K562 (cell line): ENCODE results near the gene RNPEPL1. TPM values are rescaled to one million over a fixed set of nuclear protein-coding genes. Genes with fewer than 3 reads are reported as not detected.

ENCODE experiments used
- ATAC-seq: fragments of 200-7000 bp; cut with Tn5 transposase; 3 replicates; pipeline ENCODE4 v1.9.1; 2020; ENCODE audit warnings: moderate library complexity
- BruUV-seq: library from RNA; stranded (reverse); fragments of 400-500 nt; replicated peaks from 2 replicates; lab custom pipeline; 2021; lab: Mats Ljungman, UMichigan
- CTCF ChIA-PET: fragments of 300-600 bp; formaldehyde crosslinking; extraction: SDS; loops from one replicate; lab custom pipeline; 2021; ENCODE audit warnings: low intra/inter-chr PET ratio; lab: Yijun Ruan, JAX
- POLR2A ChIA-PET: fragments of 300-600, 350-650 bp; sonication (Branson Sonifier 250); formaldehyde crosslinking; extraction: SDS; loops from one replicate; lab custom pipeline; 2021; ENCODE audit warnings: antibody characterized with exemption, inconsistent platforms; lab: Yijun Ruan, JAX
- DNase-seq, 4 experiments: peaks; one replicate each; pipeline versions ENCODE4 v3.0.0 to v3.0.0-alpha.2; 2011 to 2018; ENCODE audit warnings: low spot score in 3 of 4, mixed read lengths in 3 of 4; ENCODE audit errors: extremely low read depth in 1 of 4
- FAIRE-seq: peaks from 2 replicates; lab custom pipeline; 2011; peaks lifted over from hg19 to GRCh38; lab: Jason Lieb, UNC
- H2AFZ ChIP-seq: 2 replicates; pipeline ENCODE4 v1.6.0; 2011; ENCODE audit warnings: low read depth, low read length, control low read depth, inconsistent platforms
- H3K27ac ChIP-seq: fragments of 200-600 bp; 3 replicates; pipeline ENCODE4 v1.8.0; 2011; ENCODE audit warnings: low read depth, mild to moderate bottlenecking, control low read depth, inconsistent platforms, low read length, moderate library complexity, mixed read lengths; ENCODE audit errors: extremely low read depth
- H3K27me3 ChIP-seq, 2 experiments: fragments of 300-600 bp in 1 of 2; 2 replicates in 1 of 2; 3 replicates in 1 of 2; pipeline versions ENCODE4 v1.6.0 to v1.8.0; 2011; ENCODE audit warnings: inconsistent platforms in 2 of 2, low read length in 2 of 2, mild to moderate bottlenecking in 1 of 2, mixed read lengths in 1 of 2, moderate library complexity in 1 of 2; ENCODE audit not compliant: control insufficient read depth in 2 of 2, insufficient read depth in 2 of 2
- H3K36me3 ChIP-seq: fragments of 300-600 bp; 3 replicates; pipeline ENCODE4 v1.8.0; 2011; ENCODE audit warnings: mild to moderate bottlenecking, low read length, inconsistent platforms; ENCODE audit not compliant: control insufficient read depth, insufficient read depth
- H3K4me1 ChIP-seq, 2 experiments: fragments of 200-600 bp in 1 of 2; replicated peaks in 1 of 2; 2 replicates in 1 of 2; 3 replicates in 1 of 2; pipeline versions ENCODE4 v1.5.1 to v1.8.0; 2011; ENCODE audit warnings: inconsistent platforms in 2 of 2, low read length in 2 of 2, mild to moderate bottlenecking in 1 of 2, mixed read lengths in 1 of 2, moderate library complexity in 1 of 2; ENCODE audit not compliant: control insufficient read depth in 2 of 2, insufficient read depth in 2 of 2
- H3K4me2 ChIP-seq: 2 replicates; pipeline ENCODE4 v1.6.1; 2011; ENCODE audit warnings: low read length, control low read depth, inconsistent platforms, mixed read lengths; ENCODE audit not compliant: insufficient read depth
- H3K4me3 ChIP-seq: fragments of 200-600 bp; sonication (generic), shearing (Covaris generic); 2 replicates; pipeline ENCODE4 v1.5.1; 2016; ENCODE audit warnings: control low read depth, inconsistent platforms
- H3K79me2 ChIP-seq: fragments of 200-600 bp; 3 replicates; pipeline ENCODE4 v1.8.0; 2011; ENCODE audit warnings: low read length, inconsistent platforms; ENCODE audit not compliant: control insufficient read depth, insufficient read depth
- H3K9ac ChIP-seq, 2 experiments: 2 replicates each; pipeline versions ENCODE4 v1.6.0 to v1.6.1; 2011; ENCODE audit warnings: low read depth in 2 of 2, low read length in 2 of 2, control low read depth in 1 of 2, inconsistent platforms in 1 of 2, mild to moderate bottlenecking in 1 of 2, mixed read lengths in 1 of 2; ENCODE audit not compliant: insufficient read depth in 1 of 2
- H3K9me1 ChIP-seq: one replicate; pipeline ENCODE4 v1.6.0; 2011; ENCODE audit warnings: inconsistent platforms, mild to moderate bottlenecking, low read length, moderate library complexity; ENCODE audit not compliant: control insufficient read depth, insufficient read depth
- H3K9me3 ChIP-seq: replicated peaks from 2 replicates; pipeline ENCODE4 v1.5.1; 2011; ENCODE audit warnings: low read depth, low read length, inconsistent platforms; ENCODE audit not compliant: control insufficient read depth, insufficient read depth
- H4K20me1 ChIP-seq: replicated peaks from 2 replicates; pipeline ENCODE4 v1.6.1; 2011; ENCODE audit warnings: low read length, inconsistent platforms, mixed read lengths; ENCODE audit not compliant: control insufficient read depth, insufficient read depth
- CBX2 ChIP-seq: fragments of 200-600 bp; sonication (generic); IDR thresholded peaks from one replicate; pipeline ENCODE4 v1.6.1; 2012; ENCODE audit warnings: mild to moderate bottlenecking, low read length, inconsistent platforms; ENCODE audit not compliant: insufficient read depth, poor library complexity, severe bottlenecking
- CREBBP ChIP-seq: IDR thresholded peaks from one replicate; pipeline ENCODE4 v1.6.1; 2012; ENCODE audit warnings: low read depth, mild to moderate bottlenecking, control low read depth, inconsistent platforms, low read length
- DDX20 ChIP-seq: fragments of 450-650 bp; IDR thresholded peaks from 2 replicates; pipeline ENCODE4 v1.6.1; 2016; ENCODE audit warnings: missing genetic modification characterization, low read depth, mild to moderate bottlenecking, missing compliant biosample characterization, moderate library complexity
- NELFE ChIP-seq: IDR thresholded peaks from 2 replicates; pipeline ENCODE4 v1.6.1; 2011; ENCODE audit warnings: mild to moderate bottlenecking; ENCODE audit not compliant: insufficient read depth, insufficient read length
- TRIM24 ChIP-seq, 2 experiments: fragments of 450-650 bp; IDR thresholded peaks; 2 replicates each; pipeline ENCODE4 v1.6.1; 2016
- ZNF311 ChIP-seq: fragments of 250-450 bp; sonication (Bioruptor Pico); IDR thresholded peaks from 2 replicates; pipeline ENCODE4 v1.4.0; 2020; ENCODE audit warnings: mild to moderate bottlenecking, moderate library complexity
- ZNF79 ChIP-seq: fragments of 250-450 bp; sonication (Bioruptor Pico); IDR thresholded peaks from 2 replicates; pipeline ENCODE4 v1.4.0; 2020; ENCODE audit warnings: low read depth, mild to moderate bottlenecking, moderate library complexity
- WGBS: fragments of 100-300 bp; shearing (Covaris generic); methylation state at CpG from one replicate; pipeline ENCODE4 v1.1.6; 2016; ENCODE audit warnings: low coverage, mixed read lengths; ENCODE audit not compliant: insufficient coverage; ENCODE audit errors: missing lambda C conversion rate; 5-methylcytosine and 5-hydroxymethylcytosine counted together
- in situ Hi-C: fragments of 300-500 bp; cut with MboI; formaldehyde crosslinking; loops from 4 replicates; pipeline ENCODE4 v1.15.0; 2018; ENCODE audit warnings: inconsistent platforms, mixed read lengths
- intact Hi-C: fragments of 100-400 bp; cut with micrococcal nuclease; formaldehyde crosslinking; loops from 2 replicates; pipeline ENCODE4 v1.14.2; 2022
- polyA plus RNA-seq, 8 experiments: library from polyadenylated mRNA; depleted of rRNA in 4 of 8; stranded (reverse) in 5 of 8; unstranded in 3 of 8; fragments of >200 nt; fragmentation: Nextera tagmentation in 2 of 8; fragmentation: Illumina TruSeq in 1 of 8; extraction: Ambion mirVana in 2 of 8; extraction: Trizol in 1 of 8; gene quantifications; 2 replicates each; pipeline versions ENCODE4 v1.2.1 to v1.2.3, GENCODE V29; 2011 to 2014; ENCODE audit warnings: inconsistent platforms in 1 of 8, missing spikeins in 1 of 8
- total RNA-seq, 7 experiments: library from RNA; depleted of rRNA in 6 of 7; stranded (reverse); fragments of >200 nt in 6 of 7; fragmentation: Illumina TruSeq in 2 of 7; extraction: Trizol in 2 of 7; gene quantifications; 2 replicates each; pipeline versions ENCODE4 v1.2.1 to v1.2.3, GENCODE V29; 2011 to 2021; ENCODE audit warnings: low replicate concordance in 1 of 7
- TF ChIP-seq, protein P1 (sequence below): fragments of 450-650 bp; IDR thresholded peaks from 2 replicates; pipeline ENCODE4 v1.6.1; 2016; ENCODE audit warnings: antibody characterized with exemption

The RNPEPL1 gene
- total and polyA plus RNA-seq, 9 of the 15 experiments (the other 6 are each of a cell fraction or from before 2014, with no cell fraction given): 0.07 to 38.7 (median 5.6) TPM

DNA sequence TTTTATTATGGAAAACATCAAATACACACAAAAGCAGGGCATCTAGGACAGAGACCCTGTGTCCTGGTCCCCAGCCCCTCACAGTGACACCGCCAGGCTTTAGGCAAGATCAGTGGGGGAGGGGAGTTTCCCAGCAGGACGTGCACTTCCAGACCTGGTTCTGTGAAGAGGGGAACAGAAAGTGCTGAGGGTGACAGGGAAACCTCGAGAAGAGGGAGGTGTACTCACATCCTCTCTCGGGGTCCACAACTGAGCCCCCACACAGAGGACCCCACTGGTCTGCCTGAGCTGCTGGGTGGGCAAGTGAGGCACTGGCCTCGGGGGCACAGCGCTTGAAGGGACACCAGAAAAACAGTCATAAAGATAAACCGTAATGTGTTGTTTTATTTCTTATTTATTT, 52.6 kb downstream of the RNPEPL1 start:
- 34% methylated on average over 7 of the region's 7 CpGs for WGBS
- Histone ChIP-seq H3K27me3 (no peaks in the 10 kb centered on the region), H3K9me1 (no peaks in the 10 kb centered on the region), H3K79me2 (no peaks in the 10 kb centered on the region), H4K20me1 (no peaks in the 10 kb centered on the region), H3K4me3 (no peak overlapping the region), H2AFZ (no peak overlapping the region), H3K4me1 (peaks cover 0 to 42% of the 10 kb centered on the region in 2 experiments; a peak in 2 of 5 replicates), H3K4me2 (no peak overlapping the region), H3K36me3 (no peaks in the 10 kb centered on the region), H3K27ac (no peak overlapping the region)
- DNase-seq: no peak
- ChIA-PET CTCF (no interaction called here), POLR2A (interaction anchor here (0.7 kb wide), 1 partner anchor 41 kb away, joined by 3 read pairs; no protein-coding TSS in a partner anchor)
- intact Hi-C loops: no loop called here
- no peak for ATAC-seq
- no TSS peak for BruUV-seq
- no peak for FAIRE-seq
- no peak for TF ChIP-seq DDX20 (tag)
- no peak for TF ChIP-seq TRIM24 (IDR thresholded peaks at IDR 0.05)
- no peak for TF ChIP-seq ZNF311 (CRISPR knock-in tag)
- no peak for TF ChIP-seq CBX2
- TF ChIP-seq, protein P1, sequence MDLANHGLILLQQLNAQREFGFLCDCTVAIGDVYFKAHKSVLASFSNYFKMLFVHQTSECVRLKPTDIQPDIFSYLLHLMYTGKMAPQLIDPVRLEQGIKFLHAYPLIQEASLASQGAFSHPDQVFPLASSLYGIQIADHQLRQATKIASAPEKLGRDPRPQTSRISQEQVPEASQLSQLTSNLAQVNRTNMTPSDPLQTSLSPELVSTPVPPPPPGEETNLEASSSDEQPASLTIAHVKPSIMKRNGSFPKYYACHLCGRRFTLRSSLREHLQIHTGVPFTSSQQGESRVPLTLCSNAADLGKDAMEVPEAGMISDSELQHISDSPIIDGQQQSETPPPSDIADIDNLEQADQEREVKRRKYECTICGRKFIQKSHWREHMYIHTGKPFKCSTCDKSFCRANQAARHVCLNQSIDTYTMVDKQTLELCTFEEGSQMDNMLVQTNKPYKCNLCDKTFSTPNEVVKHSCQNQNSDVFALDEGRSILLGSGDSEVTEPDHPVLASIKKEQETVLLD: no peak
- TF ChIP-seq CREBBP: no peak
- TF ChIP-seq NELFE: no peak
- no peak for TF ChIP-seq ZNF79 (CRISPR knock-in tag)
- TF ChIP-seq, all 486 proteins: peak for 0
- in situ Hi-C loops: no loop called here
- no peaks in the 10 kb centered on the region for H3K9me3 ChIP-seq
- no peak overlapping the region for H3K9ac ChIP-seq
